ENCODE data around the gene DDX24.

Gene DDX24, protein sequence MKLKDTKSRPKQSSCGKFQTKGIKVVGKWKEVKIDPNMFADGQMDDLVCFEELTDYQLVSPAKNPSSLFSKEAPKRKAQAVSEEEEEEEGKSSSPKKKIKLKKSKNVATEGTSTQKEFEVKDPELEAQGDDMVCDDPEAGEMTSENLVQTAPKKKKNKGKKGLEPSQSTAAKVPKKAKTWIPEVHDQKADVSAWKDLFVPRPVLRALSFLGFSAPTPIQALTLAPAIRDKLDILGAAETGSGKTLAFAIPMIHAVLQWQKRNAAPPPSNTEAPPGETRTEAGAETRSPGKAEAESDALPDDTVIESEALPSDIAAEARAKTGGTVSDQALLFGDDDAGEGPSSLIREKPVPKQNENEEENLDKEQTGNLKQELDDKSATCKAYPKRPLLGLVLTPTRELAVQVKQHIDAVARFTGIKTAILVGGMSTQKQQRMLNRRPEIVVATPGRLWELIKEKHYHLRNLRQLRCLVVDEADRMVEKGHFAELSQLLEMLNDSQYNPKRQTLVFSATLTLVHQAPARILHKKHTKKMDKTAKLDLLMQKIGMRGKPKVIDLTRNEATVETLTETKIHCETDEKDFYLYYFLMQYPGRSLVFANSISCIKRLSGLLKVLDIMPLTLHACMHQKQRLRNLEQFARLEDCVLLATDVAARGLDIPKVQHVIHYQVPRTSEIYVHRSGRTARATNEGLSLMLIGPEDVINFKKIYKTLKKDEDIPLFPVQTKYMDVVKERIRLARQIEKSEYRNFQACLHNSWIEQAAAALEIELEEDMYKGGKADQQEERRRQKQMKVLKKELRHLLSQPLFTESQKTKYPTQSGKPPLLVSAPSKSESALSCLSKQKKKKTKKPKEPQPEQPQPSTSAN

DNA sequence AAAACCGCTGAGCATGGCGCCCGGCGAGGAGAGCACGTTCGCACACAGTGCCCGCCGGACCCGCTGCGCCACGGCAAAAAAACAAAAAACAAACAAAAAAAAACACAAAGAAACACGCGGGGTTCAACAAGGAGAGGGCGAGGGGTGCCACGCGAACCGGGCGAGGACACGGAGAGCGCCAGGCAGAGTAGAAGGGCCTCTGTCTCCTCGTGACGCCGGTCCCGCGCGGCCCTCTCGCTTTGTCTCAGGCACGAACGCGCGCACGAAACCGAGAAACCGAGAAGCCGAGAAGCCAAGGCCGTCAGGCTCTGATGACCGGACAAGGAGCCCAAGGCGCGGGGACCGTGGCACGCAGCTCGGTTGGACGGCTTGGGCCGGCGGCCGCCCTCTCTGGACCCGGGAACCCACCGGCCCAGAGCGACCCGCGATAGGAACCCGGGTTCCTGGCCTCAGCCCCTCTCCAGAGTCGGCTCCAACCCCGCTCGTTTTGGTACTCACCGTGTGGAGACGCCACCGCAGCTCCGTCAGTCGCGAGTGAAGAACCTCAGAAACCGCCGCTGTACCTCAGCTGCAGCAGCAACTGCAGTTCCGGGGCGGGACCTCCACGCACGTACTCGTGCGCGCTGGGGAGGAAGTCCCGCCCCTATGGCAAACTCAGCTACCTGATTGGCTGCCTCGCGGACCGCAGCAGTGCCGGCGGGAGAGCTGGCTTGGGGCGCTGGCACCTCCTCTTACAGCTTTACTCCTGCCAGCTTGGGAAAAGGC lies at the start of gene DDX24, which contains the start of gene IFI27L1:
DDX24 (minus strand) TSS at position 582 of the 765 bp plus-strand sequence. CDS start 1,460 bp downstream, outside the sequence.
IFI27L1 (plus strand) TSS at position 690 of the 765 bp plus-strand sequence. CDS start 15,628 bp downstream, outside the sequence.
- H3K4me3 ChIP-seq (ENCODE audit: low read depth, low read length) = peak within 1 kb of the TSS; percentile 84
- peak; percentile 70 for DNase-seq (ENCODE audit: low read depth)
- TF ChIP-seq, protein P1, sequence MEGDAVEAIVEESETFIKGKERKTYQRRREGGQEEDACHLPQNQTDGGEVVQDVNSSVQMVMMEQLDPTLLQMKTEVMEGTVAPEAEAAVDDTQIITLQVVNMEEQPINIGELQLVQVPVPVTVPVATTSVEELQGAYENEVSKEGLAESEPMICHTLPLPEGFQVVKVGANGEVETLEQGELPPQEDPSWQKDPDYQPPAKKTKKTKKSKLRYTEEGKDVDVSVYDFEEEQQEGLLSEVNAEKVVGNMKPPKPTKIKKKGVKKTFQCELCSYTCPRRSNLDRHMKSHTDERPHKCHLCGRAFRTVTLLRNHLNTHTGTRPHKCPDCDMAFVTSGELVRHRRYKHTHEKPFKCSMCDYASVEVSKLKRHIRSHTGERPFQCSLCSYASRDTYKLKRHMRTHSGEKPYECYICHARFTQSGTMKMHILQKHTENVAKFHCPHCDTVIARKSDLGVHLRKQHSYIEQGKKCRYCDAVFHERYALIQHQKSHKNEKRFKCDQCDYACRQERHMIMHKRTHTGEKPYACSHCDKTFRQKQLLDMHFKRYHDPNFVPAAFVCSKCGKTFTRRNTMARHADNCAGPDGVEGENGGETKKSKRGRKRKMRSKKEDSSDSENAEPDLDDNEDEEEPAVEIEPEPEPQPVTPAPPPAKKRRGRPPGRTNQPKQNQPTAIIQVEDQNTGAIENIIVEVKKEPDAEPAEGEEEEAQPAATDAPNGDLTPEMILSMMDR (IDR thresholded peaks at IDR 0.05; ENCODE audit: control insufficient read depth, extremely low read depth, insufficient read depth) = no peak

DNA sequence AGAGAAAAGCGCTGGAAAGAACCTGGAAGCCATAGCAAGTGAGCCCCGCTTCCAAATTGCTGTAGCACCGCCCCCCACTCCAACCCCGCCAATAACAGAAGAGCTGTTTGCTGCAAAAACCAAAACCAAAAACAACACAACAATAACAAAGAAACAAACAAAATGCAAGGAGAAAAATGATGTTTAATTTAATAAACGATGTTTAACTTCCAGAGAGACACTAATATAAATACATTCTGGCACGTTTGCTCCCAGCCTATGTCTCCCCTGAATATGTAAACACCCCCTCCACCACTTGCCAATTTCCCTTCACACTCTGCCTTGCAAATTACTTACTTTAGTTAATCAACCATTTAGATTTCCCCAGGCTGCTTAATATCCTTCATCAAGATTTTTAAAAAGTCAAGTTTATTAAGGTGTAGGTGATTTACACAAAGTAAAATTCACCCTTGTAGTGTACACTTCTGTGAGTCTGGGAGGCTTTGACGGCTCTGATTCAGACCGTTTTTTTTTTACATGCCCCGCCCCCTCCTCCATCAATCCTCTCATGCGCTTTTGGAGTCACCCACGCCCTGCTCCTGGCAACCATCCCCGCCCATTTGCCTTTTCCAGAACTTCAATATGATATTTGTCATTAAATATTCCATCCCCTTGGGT lies 48.9 kb upstream of the DDX24 start:
- peak overlapping the region; percentile 37; the same call in 1 of the 2 replicates for H3K4me3 ChIP-seq (ENCODE audit: low read depth, low read length)
- no peak for DNase-seq (ENCODE audit: low read depth)
- TF ChIP-seq, protein P1 (IDR thresholded peaks at IDR 0.05; ENCODE audit: control insufficient read depth, extremely low read depth, insufficient read depth) = no peak

DNA sequence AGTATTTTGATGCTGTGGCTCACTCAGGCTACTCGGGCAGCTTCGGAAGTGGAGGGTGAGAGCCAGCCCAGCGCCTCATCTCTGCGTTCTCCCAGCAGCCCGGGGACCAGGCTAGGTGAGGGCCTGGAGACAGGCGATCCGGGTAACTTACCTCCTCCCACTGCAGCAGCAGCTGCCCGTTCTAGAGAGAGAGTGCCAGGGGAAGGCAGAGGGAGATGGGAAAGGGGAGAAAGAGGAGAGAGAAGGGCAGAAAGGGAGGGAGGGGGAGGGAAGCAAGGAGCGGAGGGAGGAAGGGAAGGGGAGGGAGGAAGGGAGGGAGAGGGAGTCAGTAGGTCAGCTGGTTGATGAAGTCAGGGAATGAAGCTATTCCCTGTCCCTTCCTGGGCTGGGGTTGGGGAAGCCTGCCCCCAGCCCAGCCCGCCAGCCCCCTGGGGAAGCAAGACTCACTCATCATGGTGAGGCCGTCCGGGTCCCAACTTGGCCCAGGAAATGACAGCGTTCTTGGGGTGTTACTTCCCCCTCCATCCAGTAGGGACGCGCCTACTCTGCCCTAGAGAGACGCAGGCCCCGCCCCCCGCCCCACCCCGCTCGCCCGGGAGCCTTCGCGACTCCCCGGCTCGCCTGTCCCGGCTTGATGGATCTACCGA lies 48.2 kb upstream of the DDX24 start, which contains the start of gene IFI27L2:
IFI27L2 (minus strand) TSS at position 494 of the 647 bp plus-strand sequence; CDS start at position 454, 40 bp downstream.
- DNase-seq (ENCODE audit: low read depth) = no peak
- H3K4me3 ChIP-seq (ENCODE audit: low read depth, low read length) = peak within 1 kb of the TSS; percentile 37; the same call in 1 of the 2 replicates
- TF ChIP-seq, protein P1 (IDR thresholded peaks at IDR 0.05; ENCODE audit: control insufficient read depth, extremely low read depth, insufficient read depth) = peak; percentile 20; the same call in 1 of the 2 replicates

DNA sequence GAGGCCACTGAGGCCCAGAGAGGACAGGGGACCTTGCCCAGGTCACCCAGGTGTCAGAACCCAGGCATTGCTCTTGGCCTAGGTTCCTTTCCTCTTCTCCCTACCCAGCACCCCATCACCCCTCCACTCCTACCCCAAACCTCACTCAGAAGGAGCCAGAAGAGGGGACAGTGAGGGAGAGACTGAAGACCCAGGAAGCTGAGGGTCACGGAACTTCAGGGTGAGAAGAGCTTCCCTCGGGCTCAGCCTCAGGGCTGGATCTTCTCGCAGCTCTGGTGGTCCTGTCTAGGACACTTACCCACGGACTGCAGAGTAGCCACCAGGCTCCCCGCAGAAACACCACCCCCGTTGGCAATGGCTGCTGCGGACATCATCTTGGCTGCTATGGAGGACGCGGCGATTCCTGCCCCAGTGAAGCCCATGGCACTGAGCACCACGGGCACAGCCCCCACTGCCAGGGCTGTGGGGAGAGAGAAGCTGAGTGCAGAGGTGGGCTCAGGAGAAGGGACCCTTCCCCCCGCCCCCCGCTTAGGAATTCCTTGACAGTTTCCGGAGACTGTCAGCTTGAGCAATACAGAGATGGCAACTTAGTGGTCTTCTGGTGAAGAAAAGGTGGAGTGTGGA lies 47.3 kb upstream of the DDX24 start:
- TF ChIP-seq, protein P1 (IDR thresholded peaks at IDR 0.05; ENCODE audit: control insufficient read depth, extremely low read depth, insufficient read depth) = no peak
- DNase-seq (ENCODE audit: low read depth) = no peak
- no peak overlapping the region for H3K4me3 ChIP-seq (ENCODE audit: low read depth, low read length)

DNA sequence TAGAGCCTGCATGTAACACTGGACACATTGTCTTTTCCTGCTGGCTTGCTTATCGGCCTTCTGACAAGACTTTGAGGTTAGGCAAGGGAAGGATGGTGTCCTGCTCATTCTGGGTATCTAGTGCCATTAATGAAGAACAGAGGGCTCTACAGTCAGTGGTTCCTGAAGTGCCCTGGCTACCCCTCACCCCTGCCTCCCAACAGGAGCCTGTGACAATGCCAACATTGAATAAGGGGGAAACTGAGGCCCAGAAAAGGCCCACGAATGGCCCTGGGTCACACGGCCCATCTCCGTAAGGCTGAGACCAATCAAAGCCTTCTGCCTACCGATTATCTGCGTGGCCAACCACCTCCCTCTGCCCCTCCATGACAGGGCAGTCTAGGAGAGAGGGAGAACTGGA lies 46.3 kb upstream of the DDX24 start:
- H3K4me3 ChIP-seq (ENCODE audit: low read depth, low read length) = no peak overlapping the region
- no peak for DNase-seq (ENCODE audit: low read depth)
- TF ChIP-seq, protein P1 (IDR thresholded peaks at IDR 0.05; ENCODE audit: control insufficient read depth, extremely low read depth, insufficient read depth) = no peak

Data from LNCaP clone FGC (cell line).